KG1 (cell line): ENCODE results near the gene ADARB2.
"Not testable (repeated sequence)": the region's sequence is repeated elsewhere in the genome, so short reads cannot be mapped to it uniquely, and the experiment has no call there.

Experiments
- DNase-seq: peaks from one replicate; lab custom pipeline; 2025; lab: John Stamatoyannopoulos, UW

Gene ADARB2

GRCh38 chr10:1253523-1254353 is 483.6 kb downstream of the ADARB2 start:
- DNase-seq: peak; percentile 15

DNA sequence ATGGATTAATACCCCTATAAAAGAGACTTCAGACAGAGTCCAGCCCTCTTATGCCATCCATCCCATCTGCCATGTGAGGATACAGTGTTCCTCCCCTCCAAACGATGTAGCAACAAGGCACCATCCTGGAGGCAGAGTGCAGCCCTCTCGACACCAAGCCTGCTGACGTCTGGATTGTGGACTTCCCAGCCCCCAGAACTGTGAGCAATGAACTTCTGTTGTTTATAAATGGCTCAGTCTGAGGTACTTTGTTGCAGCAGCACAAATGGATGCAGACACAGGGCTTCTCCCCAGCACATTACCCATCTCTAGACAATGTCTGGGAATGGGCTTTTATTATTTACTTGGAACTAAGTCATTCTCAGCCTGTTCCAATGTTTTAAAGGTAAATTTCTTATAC is 485.6 kb downstream of the ADARB2 start:
- no peak for DNase-seq

DNA sequence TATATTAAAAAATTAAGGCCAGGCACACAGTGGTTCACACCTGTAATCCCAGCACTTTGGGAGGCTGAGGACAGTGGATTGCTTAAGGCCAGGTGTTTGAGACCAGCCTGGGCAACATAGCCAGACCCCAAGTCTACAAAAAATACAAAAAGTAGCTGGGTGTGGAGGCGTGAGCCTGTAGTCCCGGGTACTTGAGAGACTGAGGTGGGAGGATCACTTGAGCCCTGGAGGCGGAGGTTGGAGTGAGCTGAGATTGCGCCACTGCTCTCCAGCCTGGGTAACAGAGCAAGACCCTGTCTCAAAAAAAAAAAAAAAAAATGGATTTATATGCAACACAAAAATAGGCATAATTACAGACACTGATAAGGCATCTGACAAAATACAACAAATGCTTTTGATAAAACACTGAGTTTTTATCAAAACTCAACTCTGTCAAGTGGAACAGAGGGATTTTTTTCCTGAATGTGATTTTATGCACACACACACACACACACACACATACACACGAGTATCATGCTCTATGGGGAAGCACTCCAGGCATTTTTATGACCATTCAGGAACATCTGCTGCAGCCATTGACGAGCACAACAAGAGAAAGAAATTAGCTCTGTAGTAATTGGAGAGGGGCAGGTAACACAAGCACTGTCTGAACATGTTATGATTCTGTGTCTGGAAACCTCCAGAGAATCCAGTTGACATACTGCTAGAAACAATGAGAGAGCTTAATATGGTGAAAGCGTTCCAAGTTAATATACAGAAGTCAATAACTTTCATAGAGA is 488.0 kb downstream of the ADARB2 start:
- DNase-seq: no peak

DNA sequence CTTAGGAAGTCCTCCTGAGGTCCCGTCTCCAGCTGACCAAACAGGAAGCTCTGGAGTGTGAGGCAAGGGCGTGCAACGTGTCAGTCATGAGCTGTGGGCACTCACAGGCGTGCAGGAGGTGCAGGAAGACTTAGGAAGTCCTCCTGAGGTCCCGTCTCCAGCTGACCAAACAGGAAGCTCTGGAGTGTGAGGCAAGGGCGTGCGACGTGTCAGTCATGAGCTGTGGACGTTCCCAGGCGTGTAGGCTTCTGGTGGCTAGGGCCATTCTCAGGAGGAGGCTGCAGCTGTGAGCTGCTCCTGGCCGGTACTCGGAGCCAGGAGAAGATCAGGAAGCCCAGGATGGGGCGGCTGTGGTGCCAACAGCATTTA is 489.1 kb downstream of the ADARB2 start:
- DNase-seq: not testable (repeated sequence)

GRCh38 chr10:1247598-1248261 is 489.6 kb downstream of the ADARB2 start:
- no peak for DNase-seq

GRCh38 chr10:1244493-1244892 is 492.8 kb downstream of the ADARB2 start:
- no peak for DNase-seq

GRCh38 chr10:1243486-1244234 is 493.7 kb downstream of the ADARB2 start:
- DNase-seq: no peak

DNA sequence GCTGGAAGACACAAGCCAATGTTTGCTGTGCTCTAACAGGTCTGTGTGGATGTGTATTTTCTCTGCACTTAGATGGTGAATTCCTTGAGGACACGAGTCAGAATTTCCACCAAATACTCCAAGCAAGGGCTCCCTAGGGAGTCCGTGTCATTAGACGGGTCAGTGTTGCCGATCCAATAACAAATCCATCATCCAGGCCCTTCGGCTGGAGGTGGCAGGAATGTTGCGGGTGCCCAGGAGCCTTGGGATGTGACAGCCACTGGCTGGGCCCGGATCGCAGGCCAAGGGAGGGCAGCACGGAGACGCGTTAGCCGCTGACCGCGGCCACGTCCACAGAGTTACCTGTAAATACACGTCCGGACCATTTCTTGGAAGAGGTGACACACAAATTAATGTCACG is 494.4 kb downstream of the ADARB2 start:
- DNase-seq: no peak

DNA sequence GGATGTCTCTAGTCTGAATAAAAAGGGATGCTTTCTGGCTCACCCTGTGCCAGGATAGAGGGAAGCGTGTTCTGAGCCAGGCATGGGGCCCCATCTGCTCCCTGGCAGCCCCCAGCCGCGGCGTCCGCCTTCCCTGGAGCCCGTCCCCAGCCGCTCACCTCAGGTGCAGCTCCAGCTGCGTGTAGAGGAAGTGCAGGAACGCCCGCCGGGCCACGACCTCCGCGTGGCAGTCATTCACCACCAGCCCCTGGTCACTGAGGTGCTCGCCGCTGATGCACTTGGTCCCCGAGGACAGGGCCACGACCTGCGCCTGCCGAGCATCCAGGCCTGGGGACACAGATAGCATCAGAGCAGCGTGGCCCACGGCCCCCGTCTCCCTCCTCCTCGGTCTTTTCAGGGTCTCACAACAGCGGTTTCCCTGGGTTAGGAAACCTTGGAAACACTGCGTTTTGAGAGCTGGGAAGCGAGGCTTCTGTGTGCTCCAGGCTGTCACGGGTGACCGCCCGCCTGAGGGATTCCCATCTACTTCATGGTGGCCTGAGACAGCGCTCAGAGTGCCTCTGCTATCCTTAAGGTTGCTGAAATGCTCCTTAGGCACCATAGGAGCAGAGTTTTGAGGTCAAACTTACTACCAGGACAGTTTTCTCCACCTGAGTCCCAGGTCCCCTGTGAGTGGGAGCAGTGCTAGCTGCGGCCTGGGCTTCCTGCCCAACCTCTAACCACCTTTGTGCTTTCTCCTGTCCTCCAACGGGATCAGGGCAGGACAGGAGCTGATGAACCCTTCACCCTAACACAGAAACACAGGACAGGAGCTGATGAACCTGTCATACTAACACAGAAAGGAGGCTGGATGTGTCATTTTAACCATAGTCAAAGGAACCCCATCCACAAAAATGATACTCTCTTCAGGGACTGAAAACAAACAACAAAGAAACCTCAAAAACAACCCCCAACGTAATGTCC is 495.1 kb downstream of the ADARB2 start:
- DNase-seq: no peak

DNA sequence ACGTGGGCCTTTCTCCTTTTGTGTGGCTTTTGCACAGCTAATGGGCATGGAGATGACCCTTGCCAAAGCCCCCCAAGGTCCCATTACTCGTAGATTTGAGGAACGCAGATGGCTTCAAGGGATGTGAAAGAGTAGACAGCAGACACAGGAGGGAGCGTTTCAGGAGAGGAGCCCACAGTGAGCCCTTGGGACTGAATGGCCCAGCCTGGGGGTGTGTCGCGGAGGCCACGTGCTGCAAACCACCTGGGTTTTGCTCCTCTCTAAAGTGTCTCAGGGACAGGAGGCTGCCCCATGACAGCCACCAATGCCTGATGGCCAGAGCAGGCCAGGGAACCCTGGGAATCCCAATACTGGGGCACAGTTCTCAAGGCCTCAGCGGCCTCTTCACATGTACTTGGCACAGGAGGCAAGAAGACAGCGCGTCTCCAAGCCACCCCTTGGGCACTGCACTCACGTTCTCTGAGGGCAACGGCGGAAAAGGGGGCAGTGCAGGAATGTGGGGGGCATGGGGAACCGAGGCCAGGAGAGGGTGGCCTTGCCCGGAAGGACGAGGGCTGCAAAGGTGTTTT is 495.9 kb downstream of the ADARB2 start:
- DNase-seq: no peak

- DNase-seq: peak; percentile 11
Measured at GRCh38 chr10:1240341-1240775, 497.0 kb downstream of the ADARB2 start.

DNA sequence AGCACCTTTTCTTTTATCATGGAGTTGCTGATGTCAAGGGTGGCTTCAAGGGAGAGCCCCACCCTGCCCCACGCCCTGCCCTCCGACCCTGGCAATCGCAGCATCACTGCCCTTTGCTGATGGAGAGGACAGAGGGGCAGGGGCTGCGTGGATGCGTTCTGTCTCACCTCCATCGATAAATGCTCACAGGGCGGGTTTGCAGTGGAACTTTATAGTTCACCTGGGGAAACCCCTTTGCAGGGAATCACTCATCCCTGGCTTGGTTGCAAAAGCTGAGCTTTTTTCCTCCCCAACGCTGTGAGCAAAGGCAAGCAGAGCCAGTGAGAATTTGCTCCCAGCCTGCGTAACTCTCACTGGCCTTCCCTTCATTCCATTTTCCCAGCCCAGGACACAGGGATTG is 504.3 kb downstream of the ADARB2 start:
- DNase-seq: no peak

GRCh38 chr10:1232164-1232911 is 505.0 kb downstream of the ADARB2 start:
- no peak for DNase-seq

- DNase-seq: no peak
Measured at GRCh38 chr10:1230592-1231275, 506.6 kb downstream of the ADARB2 start.

DNA sequence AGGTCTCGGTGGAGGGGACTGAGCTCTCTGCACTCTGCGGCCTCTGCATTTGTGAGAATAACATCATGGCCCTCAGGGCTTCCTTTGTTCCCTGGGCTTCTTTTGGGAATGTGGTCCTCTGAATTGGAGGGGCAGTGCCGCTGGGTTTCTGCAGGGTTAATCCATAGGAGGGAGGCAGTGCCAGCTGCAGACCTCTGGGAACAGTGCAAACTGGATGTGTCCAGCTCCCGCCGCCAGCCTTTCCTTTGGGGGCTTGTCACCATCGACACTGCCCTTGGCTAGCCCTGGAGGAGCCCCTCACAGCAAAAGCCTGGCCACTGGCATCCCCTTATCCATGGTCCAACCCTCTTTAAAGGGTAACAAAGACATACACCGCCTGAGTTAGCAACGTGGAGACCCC is 507.2 kb downstream of the ADARB2 start:
- no peak for DNase-seq

DNA sequence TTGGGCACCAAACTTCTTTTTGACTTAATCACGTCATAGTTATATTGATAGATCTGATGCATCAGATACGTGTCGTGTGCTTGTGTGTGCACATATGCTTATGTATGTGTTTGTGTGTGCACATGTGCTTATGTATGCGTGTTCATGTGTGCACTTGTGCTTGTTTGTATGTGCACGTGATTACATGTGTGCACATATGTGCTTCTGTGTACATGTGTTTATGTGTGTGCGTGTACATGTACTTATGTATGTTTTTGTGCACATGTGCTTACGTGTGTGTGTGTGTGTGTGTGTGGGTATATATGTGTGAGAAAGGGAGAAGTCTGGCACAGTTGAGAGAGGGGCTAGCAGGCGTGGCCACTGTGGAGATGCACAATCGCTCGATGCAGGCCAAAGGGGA is 507.8 kb downstream of the ADARB2 start:
- no peak for DNase-seq

DNA sequence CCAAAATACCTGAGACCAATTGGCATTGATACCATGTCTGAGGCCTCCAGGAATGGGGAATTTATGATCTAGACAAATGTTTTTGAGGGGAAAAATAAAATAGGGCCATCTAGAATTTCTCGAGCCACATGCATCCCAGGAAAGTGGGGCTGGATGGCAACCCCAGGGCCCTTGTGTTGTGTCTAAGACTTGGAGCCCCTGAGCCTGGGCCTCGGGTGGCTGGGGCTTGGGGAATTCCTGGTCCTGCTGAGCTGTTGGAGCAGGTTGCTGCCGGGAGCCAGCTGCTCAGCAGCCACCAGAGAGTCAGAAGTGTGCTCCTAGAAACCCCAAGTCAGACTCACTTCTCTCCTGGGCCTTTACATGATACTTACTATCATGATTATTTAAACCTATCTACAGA is 508.2 kb downstream of the ADARB2 start:
- no peak for DNase-seq

DNA sequence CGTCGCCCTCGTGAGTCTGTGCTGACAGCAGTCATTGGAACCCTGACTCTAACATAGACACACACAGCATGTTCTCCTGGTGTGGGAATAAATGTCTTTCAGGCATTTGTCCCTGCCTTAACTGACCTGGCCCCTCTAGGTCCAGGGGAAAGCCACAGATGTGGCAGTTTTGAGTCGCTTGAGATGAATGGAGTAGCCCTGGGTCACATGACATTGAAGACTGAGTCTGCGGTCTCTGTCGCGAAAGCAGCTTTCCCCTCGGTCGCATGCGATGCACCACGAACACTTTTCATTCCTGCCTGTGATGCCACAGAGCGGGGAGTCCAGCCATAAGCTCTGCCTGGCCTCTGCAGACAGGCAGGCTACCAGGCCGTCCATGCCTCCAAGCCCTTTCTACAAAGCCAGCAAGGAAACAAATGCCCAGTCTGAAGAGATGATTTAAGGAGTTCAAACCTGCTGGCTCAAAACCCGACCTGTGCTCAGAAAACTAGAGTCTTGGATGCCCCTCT is 508.8 kb downstream of the ADARB2 start:
- DNase-seq: no peak
